HG02763 (cell line): ENCODE results near the gene CCDC78.

Experiments
- ATAC-seq: cut with Tn5 transposase; IDR thresholded peaks from one replicate; pipeline ENCODE4 v1.9.1; 2021; ENCODE audit warnings: mild to moderate bottlenecking, moderate library complexity; ENCODE audit not compliant: unreplicated experiment

CCDC78 gene

DNA sequence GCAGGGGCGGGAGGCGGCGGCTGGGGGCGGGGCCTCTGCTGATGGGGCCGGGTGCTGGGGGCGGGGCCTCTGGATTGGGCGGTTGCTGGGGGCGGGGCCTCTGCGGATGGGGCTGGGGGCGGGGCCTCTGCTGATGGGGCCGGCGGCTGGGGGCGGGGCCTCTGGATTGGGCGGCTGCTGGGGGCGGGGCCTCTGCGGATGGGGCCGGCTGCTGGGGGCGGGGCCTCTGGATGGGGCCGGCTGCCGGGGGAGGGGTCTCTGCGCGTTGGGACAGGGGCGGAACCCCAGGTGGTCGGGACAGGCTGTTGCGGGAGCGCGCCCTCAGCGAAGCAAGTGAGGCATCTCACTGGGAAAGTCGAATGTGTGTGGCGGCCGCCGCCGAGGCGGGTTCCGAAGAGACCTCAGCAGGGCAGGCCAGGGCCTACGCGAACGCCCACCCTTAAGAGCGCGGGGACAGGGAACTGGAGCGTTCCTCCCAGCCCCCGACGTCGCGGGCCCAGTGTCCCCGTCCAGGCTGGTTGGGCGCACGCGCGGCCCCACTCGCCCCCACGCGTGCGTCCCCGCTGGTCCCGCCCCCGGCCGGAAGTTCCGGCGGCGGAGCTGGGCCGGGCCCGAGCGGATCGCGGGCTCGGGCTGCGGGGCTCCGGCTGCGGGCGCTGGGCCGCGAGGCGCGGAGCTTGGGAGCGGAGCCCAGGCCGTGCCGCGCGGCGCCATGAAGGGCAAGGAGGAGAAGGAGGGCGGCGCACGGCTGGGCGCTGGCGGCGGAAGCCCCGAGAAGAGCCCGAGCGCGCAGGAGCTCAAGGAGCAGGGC, 46.2 kb downstream of the CCDC78 start, which contains the start of gene STUB1:
TSS of gene STUB1 (plus strand) at position 597 of the 811 bp plus-strand sequence. CDS start at position 713, 116 bp downstream.
- peak; percentile 36 for ATAC-seq

DNA sequence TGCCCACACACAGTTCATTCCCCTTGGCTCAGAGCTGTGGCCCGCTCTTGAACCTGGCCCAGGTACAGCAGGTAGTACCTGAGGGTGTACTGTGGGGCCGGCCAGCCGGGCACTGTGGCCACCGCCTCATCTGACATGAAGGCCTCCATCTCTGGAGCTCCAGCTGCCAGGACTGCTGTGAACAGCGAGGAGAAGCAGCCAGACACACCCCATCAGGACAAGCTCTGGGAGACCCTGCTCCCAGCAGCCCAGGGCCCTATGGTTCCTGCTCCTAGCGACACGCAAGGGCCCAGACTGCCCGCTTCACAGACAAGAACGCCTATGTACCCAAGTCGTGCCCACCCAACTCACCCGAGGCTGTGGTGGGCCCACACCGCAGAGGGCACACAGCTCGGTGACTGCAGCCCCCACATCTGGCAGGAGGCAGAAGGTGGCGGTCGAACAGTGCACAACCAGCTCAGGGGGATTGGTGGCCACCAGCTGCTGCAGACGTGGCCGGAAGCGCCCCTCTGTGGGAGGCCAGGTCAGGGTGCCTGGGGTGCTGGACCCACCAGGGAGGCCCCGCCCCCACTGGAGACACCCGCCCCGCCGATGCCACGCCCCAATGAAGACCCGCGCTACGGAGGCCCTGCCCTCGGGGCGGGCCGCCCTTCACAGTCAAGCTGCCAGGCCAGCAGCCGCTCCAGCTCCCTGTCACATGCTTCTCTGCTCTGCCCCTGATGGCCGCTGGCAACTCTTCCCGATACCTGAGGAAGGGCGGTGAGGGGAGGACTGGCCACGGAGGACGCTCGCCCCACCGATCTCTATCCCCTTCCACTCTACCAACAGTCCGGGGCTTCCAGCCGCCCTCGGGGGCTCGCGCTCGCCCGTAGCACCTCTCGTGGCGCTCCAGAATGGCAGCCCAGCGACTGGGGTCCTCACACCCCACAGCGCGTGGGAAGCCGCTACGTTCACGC, 47.1 kb downstream of the CCDC78 start:
- no peak for ATAC-seq

DNA sequence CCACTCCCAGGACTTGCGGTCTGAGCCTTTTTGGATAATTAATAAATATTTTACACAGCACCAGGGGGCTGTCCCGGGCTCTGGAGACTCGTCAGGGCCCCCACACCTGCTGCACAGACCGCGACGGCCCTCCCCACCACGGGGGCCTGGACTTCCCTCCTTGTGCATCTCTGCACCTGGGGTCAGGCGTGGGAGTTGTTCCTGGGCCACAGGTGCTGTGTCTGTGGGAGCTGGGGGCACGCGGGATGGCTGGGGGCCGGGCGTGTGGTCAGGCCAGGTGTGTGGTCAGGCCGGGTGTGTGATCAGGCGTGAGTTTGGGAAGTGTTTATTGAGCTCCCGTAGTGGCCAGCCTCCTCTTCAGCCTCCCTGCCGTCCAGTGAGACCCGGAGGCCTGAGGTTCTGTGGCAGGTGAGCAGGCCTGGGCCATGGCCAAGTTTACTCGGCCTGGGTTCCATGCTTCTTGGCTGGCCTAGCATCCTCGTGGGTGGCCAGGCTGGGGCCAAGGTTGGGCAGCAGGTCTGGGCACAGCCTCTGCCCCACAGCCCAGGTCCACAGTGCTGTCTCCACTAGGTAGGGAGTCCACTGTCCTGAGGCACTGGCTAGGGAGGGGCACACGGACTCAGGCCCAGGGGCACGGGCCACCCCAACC, 47.9 kb downstream of the CCDC78 start:
- no peak for ATAC-seq

DNA sequence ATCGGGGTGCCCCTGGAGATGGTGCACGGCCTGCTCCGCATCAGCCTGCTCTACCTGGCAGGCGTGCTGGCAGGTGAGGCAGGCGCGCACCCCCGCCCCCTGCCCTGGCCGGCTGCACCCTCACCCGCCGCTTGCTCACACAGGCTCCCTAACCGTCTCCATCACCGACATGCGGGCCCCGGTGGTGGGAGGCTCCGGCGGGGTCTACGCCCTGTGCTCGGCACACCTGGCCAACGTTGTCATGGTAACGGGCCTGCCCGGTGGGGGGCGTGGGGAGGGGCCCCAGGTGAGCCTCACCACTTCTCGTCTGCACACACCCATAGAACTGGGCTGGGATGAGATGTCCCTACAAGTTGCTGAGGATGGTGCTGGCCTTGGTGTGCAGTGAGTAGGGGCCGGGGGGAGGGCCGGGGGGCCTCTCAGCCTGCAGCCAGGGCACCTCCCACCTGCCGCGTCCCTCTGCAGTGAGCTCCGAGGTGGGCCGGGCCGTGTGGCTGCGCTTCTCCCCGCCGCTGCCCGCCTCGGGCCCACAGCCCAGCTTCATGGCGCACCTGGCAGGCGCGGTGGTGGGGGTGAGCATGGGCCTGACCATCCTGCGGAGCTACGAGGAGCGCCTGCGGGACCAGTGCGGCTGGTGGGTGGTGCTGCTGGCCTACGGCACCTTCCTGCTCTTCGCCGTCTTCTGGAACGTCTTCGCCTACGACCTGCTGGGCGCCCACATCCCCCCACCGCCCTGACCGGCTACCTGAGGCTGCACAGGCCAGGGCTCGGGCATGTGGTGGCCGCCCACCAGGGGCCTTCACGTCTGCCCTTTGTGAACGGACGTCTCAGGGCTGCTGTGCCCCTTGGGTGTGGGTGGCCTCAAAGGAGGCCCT, 48.7 kb downstream of the CCDC78 start:
- ATAC-seq = no peak

DNA sequence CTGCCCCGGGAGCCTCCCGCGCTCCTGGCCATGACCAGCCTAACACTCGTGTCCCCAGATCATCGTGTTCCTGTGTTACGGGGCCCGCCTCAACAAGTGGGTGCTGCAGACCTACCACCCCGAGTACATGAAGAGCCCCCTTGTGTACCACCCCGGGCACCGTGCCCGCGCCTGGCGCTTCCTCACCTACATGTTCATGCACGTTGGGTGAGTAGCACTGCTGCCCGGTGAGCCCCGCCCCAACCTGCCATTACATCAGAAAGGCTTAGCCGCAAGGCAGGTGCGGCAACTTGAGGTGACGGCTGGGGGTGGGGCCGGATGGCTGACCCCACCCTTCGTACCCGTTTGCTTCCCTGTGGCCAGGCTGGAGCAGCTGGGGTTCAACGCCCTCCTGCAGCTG, 49.3 kb downstream of the CCDC78 start:
- ATAC-seq = no peak

- no peak for ATAC-seq
These were observed 49.7 kb downstream of the CCDC78 start for GRCh38 chr16:676565-676902.

- ATAC-seq = no peak
These were observed 50.2 kb downstream of the CCDC78 start for GRCh38 chr16:675884-676564.

DNA sequence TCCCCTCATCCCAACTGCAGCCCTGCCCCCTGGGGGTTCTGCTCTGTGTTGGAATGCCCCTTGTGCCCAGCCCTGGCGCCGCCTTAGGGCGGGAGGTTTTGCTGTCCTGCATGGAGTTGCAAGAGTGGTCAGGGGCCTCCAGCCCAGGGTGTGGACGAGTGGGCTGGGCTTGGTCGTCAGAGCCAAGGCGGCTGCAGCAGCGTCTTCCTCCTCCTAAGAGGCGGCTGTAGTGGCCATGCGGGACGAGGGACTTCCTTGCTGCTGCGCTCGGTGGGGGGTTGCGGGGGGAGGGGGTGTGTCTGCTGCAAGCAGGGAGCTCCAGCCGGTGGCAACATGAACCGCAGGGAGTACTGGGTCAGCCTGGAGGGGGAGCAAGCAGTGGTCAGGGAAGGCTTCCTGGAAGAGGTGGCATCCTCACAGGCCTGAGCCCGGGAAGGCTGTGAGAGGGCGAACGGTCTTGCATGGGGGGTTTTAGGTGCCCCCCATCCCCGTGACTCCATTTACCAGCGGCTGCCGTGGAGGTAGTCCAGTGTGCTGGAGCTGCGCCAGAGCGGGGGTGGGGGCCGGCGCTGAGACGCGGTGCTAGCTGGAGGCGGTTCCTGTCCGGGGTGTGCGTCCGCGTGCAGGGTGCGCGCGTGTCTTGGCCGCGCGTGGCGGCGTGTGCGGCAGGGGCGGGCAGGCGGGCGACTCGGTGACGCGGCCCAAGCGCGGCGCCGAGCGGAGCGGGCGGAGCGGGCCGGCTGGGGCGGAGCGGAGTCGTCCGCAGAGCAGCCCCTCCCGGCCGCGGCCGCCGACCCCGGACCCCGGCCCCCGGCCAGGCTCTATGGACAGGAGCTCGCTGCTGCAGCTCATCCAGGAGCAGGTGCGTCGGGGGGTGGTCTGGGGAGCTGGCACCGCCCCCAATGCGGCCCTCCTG, 51.0 kb downstream of the CCDC78 start, which contains the start of gene RHBDL1:
TSS of gene RHBDL1 (plus strand) at position 704 of the 916 bp plus-strand sequence. CDS start at position 824, 120 bp downstream.
- ATAC-seq = no peak

GRCh38 chr16:674214-674881, 51.9 kb downstream of the CCDC78 start:
- no peak for ATAC-seq

DNA sequence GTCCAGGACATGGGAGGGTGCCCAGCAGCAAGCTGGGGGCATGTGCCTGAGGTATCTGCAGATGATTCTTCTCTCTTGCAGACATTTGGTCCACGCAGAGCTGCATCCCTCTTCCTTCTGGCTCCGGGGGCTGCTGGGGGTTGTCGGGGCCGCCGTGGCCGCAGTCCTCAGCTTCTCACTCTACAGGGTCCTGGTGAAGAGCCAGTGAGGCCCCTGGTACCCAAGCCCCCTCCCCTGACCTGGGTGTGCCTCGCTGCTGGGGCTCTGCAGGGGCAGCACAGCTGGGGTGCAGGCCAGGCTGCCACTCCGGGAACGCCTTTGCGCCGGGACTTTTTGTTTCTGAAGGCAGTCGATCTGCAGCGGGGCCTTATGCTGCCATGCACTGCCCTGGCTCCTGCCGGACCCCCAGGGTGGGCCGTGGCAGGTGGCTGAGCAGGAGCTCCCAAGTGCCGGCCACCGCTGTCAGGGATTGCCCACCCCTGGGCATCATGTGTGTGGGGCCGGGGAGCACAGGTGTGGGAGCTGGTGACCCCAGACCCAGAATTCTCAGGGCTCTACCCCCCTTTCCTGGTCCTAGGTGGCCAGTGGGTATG, 52.7 kb downstream of the CCDC78 start:
- no peak for ATAC-seq

DNA sequence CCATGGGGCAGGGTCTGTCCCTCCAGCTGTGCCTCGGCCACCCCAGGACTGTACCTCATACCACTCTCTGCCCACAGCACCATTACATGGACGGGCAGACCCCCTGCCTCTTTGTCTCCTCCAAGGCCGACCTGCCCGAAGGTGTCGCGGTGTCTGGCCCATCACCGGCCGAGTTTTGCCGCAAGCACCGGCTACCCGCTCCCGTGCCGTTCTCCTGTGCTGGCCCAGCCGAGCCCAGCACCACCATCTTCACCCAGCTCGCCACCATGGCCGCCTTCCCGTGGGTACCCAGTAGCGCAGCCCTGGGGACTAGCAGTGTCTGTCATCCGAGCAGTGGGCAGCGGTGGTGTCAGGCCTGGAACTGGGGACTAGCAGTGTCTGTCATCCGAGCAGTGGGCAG, 53.4 kb downstream of the CCDC78 start:
- no peak for ATAC-seq
